Dendritic cell treated with granulocyte-macrophage colony-stimulating factor and Interleukin-4, amounts not matched to agents 40 ng/mL and 50 ng/mL, for 4 days (primary cell): ENCODE measurements around the gene HABP2.

Source experiments
- H3K27ac Mint-ChIP-seq: one replicate; pipeline ENCODE4 v1.8.0; 2022; ENCODE audit warnings: mild to moderate bottlenecking, mixed read lengths
- H3K27me3 Mint-ChIP-seq: one replicate; pipeline ENCODE4 v1.8.0; 2022; ENCODE audit warnings: mild to moderate bottlenecking, mixed read lengths
- H3K36me3 Mint-ChIP-seq: one replicate; pipeline ENCODE4 v1.8.0; 2022; ENCODE audit warnings: low read depth, mixed read lengths
- H3K4me1 Mint-ChIP-seq: one replicate; pipeline ENCODE4 v1.8.0; 2022; ENCODE audit warnings: low read depth, mixed read lengths
- H3K4me3 Mint-ChIP-seq: one replicate; pipeline ENCODE4 v1.8.0; 2022; ENCODE audit warnings: mild to moderate bottlenecking, moderate library complexity, mixed read lengths
- H3K9me3 Mint-ChIP-seq: one replicate; pipeline ENCODE4 v1.8.0; 2022; ENCODE audit warnings: mixed read lengths
- intact Hi-C: fragments of 100-400 bp; cut with micrococcal nuclease; formaldehyde crosslinking; loops from one replicate; pipeline ENCODE4 v1.15.0; 2022

Gene HABP2

DNA sequence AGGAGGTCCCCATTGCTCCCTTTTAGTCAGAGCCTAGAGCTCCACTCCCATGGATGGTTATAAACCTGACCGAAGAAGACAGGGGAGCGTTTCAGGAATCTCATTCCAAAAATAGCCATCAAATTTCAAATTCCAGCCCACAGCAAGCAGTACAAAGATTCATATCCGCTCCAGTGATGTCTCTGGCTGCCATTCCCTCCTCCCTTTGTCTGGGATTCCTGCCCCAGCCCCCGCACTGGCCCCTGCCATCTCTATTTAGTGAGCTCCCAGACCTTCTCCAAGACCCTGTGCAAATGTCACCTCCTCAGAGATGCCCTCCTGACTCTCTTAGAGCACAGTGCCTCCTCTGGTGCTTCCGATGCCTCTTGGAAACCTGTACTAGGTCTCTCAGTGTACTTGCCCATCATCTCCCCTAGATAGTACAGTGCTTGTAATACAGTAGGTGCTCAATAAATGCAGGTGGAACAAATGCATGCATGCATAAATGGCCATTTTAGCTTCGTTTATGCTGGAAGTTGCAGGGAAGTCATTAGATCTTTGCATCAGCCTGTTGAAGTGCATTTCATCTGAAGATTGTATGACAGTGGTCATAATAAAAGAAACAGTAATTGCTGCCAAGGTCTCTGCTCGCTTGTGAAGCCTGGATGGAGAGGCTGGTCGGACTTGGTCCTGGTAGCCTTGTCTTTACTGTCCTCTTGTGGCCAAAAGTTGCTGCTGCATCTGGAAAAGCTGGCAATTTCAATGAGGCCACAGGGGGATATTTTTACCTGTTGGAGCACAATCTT lies 32.0 kb upstream of the HABP2 start:
- Mint-ChIP-seq H3K9me3 (no peaks in the 10 kb centered on the region), H3K4me1 (no peaks in the 10 kb centered on the region), H3K36me3 (no peaks in the 10 kb centered on the region), H3K4me3 (no peak overlapping the region), H3K27ac (no peak overlapping the region), H3K27me3 (peaks cover 24% of the 10 kb centered on the region)
- intact Hi-C loops, result loop anchor here (5.0 kb wide), 3 partner anchors 41 to 959 kb away; no protein-coding TSS in a partner anchor

DNA sequence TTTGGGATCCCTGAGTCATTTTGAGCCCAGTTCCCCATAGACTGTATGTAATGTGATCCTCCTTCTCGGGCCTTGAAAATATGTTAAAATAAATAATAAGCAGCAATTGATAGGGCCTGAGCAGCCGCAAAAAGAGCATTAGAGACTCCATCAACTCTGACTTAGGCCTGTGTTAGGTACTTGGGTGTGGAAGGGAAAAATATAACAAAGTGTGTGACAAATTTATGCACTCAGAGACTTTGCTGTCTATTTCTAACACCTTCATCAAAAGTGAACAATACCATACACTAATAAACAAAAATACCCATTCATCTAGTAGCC lies 31.4 kb upstream of the HABP2 start:
- Mint-ChIP-seq H3K27ac (no peak overlapping the region), H3K9me3 (no peaks in the 10 kb centered on the region), H3K4me1 (no peaks in the 10 kb centered on the region), H3K27me3 (peaks cover 25% of the 10 kb centered on the region), H3K4me3 (no peak overlapping the region), H3K36me3 (no peaks in the 10 kb centered on the region)
- intact Hi-C loops, result loop anchor here (5.0 kb wide), 3 partner anchors 41 to 959 kb away; no protein-coding TSS in a partner anchor

DNA sequence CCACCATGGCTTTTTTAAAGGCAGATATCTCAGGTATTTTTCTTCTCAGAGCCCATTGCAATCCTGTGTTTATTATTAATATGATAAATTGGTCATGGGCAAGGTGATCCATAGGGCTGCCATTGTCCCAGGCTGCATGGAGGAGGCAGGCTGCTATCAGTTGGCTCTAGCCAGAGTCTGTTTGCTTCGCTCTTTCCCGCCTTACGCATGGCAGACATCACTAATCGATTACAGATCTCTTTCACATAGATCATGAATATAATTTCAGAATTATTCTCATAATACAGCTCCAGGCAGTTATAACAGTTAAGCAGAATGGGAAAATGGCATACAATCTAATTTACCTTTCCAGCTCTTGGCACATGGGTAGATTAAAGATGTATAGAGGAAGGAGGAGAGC lies 30.4 kb upstream of the HABP2 start:
- no peaks in the 10 kb centered on the region for H3K4me1 Mint-ChIP-seq
- no peak overlapping the region for H3K27ac Mint-ChIP-seq
- peaks cover 29% of the 10 kb centered on the region for H3K27me3 Mint-ChIP-seq
- intact Hi-C loops, result loop anchor here (5.0 kb wide), 3 partner anchors 40 to 960 kb away; no protein-coding TSS in a partner anchor
- no peak overlapping the region for H3K4me3 Mint-ChIP-seq
- H3K9me3 Mint-ChIP-seq, result no peaks in the 10 kb centered on the region
- H3K36me3 Mint-ChIP-seq, result no peaks in the 10 kb centered on the region

DNA sequence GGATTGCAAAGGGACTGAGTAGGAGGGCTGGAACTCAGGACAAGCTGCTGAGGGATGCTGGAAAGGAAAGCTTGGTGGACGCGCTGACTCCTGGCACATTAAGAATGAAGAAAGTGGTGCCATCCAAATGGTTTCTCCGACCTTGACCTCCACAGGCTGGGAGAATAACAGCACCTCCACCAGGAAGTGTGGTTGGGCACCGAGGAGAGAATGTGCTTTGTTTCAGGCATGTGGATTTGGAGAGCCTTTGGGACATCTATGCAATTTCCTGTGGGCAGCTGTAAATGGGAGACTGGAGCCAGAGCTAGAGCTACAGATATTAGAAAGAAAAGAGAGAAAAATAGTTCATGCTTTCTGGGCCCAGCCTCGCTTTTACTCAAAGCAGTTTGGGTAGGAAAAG lies 29.8 kb upstream of the HABP2 start:
- H3K4me3 Mint-ChIP-seq, result no peak overlapping the region
- no peaks in the 10 kb centered on the region for H3K36me3 Mint-ChIP-seq
- H3K9me3 Mint-ChIP-seq, result no peaks in the 10 kb centered on the region
- H3K27me3 Mint-ChIP-seq, result peaks cover 29% of the 10 kb centered on the region
- no peaks in the 10 kb centered on the region for H3K4me1 Mint-ChIP-seq
- intact Hi-C loops, result loop anchor here (5.0 kb wide), 3 partner anchors 39 to 961 kb away; no protein-coding TSS in a partner anchor
- no peak overlapping the region for H3K27ac Mint-ChIP-seq

DNA sequence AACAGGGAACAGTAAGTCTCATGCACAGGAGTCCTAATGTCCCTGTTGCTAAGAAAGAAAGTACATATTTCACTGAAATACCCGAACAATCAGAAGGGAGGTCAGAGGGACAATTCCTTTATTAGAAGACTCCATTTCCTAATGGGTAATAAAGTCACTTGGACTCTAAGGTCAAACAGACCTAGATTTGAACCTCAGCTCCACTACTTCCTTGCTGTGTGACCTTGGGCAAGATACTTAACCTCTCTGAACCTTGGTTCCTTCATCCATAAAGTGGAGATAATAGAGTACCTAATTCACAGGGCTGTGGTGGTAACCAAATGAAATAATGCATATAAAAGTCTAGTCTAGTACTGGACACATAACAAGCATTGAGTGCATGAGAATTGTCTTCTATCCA lies 29.2 kb upstream of the HABP2 start:
- Mint-ChIP-seq H3K36me3 (no peaks in the 10 kb centered on the region), H3K4me3 (no peak overlapping the region), H3K27ac (no peak overlapping the region), H3K9me3 (no peaks in the 10 kb centered on the region), H3K27me3 (peaks cover 29% of the 10 kb centered on the region), H3K4me1 (no peaks in the 10 kb centered on the region)
- intact Hi-C loops, result loop anchor here (5.0 kb wide), 3 partner anchors 39 to 961 kb away; no protein-coding TSS in a partner anchor

- H3K4me3 Mint-ChIP-seq, result no peak overlapping the region
- no peaks in the 10 kb centered on the region for H3K36me3 Mint-ChIP-seq
- H3K27ac Mint-ChIP-seq, result no peak overlapping the region
- H3K27me3 Mint-ChIP-seq, result peaks cover 31% of the 10 kb centered on the region
- intact Hi-C loops, result loop anchor here (5.0 kb wide), 3 partner anchors 38 to 962 kb away; no protein-coding TSS in a partner anchor
- no peaks in the 10 kb centered on the region for H3K4me1 Mint-ChIP-seq
- no peaks in the 10 kb centered on the region for H3K9me3 Mint-ChIP-seq
Observed at GRCh38 chr10:113524120-113524519, 28.7 kb upstream of the HABP2 start.

GRCh38 chr10:113524539-113525490 lies 28.0 kb upstream of the HABP2 start:
- intact Hi-C loops, result loop anchor here (5.0 kb wide), 3 partner anchors 37 to 963 kb away; no protein-coding TSS in a partner anchor
- no peaks in the 10 kb centered on the region for H3K9me3 Mint-ChIP-seq
- no peak overlapping the region for H3K4me3 Mint-ChIP-seq
- peaks cover 31% of the 10 kb centered on the region for H3K27me3 Mint-ChIP-seq
- no peak overlapping the region for H3K27ac Mint-ChIP-seq
- no peaks in the 10 kb centered on the region for H3K4me1 Mint-ChIP-seq
- H3K36me3 Mint-ChIP-seq, result no peaks in the 10 kb centered on the region

GRCh38 chr10:113525713-113526112 lies 27.1 kb upstream of the HABP2 start:
- H3K9me3 Mint-ChIP-seq, result no peaks in the 10 kb centered on the region

DNA sequence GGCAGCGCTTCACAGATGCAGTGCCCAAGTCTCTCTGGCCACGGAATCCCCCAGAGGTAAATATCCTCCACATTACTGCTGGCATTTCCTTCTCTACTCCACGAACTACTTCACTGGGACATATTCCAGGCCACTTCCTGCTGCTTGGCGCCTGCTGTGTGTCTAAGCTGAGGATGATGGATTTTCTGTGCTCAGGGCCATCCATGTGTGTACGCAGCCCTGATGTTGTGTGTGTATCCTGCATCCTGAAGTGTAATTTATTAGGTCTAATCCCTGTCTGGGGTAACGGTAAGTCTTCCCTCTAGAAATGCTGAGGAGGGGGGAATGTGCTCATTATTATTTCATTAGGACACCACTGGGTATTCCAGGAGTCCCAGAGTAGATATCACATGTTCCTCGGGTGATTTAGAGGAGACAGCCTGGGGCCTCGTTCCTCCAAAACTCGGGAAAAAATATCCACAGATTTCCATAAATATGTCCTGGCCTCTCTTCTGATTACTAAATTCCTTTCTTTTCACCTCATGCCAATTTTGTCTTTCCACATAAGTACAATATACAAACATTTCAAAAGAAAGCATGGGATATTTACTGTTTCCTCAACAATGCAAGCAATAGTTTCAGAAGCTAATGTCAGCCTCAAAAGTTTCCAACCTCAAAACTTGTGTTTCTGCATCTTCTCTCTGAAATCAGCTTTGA lies 25.5 kb upstream of the HABP2 start:
- no peaks in the 10 kb centered on the region for H3K9me3 Mint-ChIP-seq
- no peak overlapping the region for H3K4me3 Mint-ChIP-seq
- no peaks in the 10 kb centered on the region for H3K4me1 Mint-ChIP-seq
- no peak overlapping the region for H3K27ac Mint-ChIP-seq
- H3K27me3 Mint-ChIP-seq, result peaks cover 28% of the 10 kb centered on the region
- no peaks in the 10 kb centered on the region for H3K36me3 Mint-ChIP-seq
- intact Hi-C loops, result no loop called here

More at GRCh38 chr10:113525713-113526112, 27.1 kb upstream of the HABP2 start:
- Mint-ChIP-seq H3K4me3 (no peak overlapping the region), H3K4me1 (no peaks in the 10 kb centered on the region), H3K27me3 (peaks cover 32% of the 10 kb centered on the region), H3K27ac (no peak overlapping the region), H3K36me3 (no peaks in the 10 kb centered on the region)
- intact Hi-C loops, result no loop called here

GRCh38 chr10:113528876-113529275 lies 24.0 kb upstream of the HABP2 start:
- no peaks in the 10 kb centered on the region for H3K4me1 Mint-ChIP-seq
- no peak overlapping the region for H3K4me3 Mint-ChIP-seq
- intact Hi-C loops, result no loop called here
- H3K9me3 Mint-ChIP-seq, result no peaks in the 10 kb centered on the region
- H3K27me3 Mint-ChIP-seq, result peaks cover 28% of the 10 kb centered on the region
- H3K36me3 Mint-ChIP-seq, result no peaks in the 10 kb centered on the region
- H3K27ac Mint-ChIP-seq, result no peak overlapping the region

DNA sequence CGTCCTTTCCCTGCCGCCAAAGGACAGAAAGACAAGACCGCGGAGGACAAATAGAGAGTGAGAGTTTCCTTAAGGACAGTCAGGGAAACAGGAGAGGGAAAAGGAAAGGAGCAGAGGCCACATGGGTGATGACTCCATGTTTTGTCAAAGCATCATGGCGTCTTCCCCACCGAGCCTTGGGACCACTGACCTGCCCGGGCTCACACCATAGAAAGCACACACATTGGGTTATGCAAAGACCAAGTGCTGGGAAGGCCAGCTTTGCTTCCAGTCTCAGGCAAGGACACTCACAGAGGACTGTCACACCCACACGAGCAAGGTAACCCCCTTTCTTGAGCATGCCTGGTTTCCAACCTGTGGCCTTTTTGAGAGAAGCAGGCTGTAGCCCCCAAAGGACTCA lies 23.3 kb upstream of the HABP2 start:
- no peaks in the 10 kb centered on the region for H3K4me1 Mint-ChIP-seq
- no peaks in the 10 kb centered on the region for H3K36me3 Mint-ChIP-seq
- peaks cover 34% of the 10 kb centered on the region for H3K27me3 Mint-ChIP-seq
- H3K27ac Mint-ChIP-seq, result no peak overlapping the region
- H3K9me3 Mint-ChIP-seq, result no peaks in the 10 kb centered on the region
- intact Hi-C loops, result no loop called here
- no peak overlapping the region for H3K4me3 Mint-ChIP-seq

DNA sequence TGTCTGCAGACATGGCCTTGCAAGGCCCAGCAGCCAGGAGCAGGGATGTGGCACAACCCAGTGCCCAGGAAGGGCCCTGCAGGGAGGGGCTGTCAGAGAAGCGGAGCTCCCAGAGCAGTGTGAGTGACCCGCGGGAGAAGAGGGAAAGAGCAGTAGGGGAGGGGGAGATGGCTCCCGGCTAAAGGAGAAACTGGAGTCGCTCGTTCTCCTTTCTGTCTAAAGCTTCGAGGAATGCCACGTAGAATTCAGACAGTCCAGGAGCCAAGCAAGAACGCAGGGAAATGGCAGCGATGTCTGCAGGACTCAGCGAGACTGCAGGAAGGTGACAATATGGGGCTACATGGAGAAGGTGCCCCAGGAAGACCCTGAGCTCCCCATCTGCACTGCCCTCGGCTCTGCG lies 22.4 kb upstream of the HABP2 start:
- Mint-ChIP-seq H3K4me1 (no peaks in the 10 kb centered on the region), H3K36me3 (no peaks in the 10 kb centered on the region), H3K4me3 (no peak overlapping the region)

GRCh38 chr10:113532724-113533123 lies 20.1 kb upstream of the HABP2 start:
- Mint-ChIP-seq H3K27ac (no peak overlapping the region), H3K4me1 (no peaks in the 10 kb centered on the region)

More for the DNA sequence above, 22.4 kb upstream of the HABP2 start:
- H3K9me3 Mint-ChIP-seq, result no peaks in the 10 kb centered on the region
- intact Hi-C loops, result no loop called here
- H3K27ac Mint-ChIP-seq, result no peak overlapping the region
- peaks cover 28% of the 10 kb centered on the region for H3K27me3 Mint-ChIP-seq

More at GRCh38 chr10:113532724-113533123, 20.1 kb upstream of the HABP2 start:
- Mint-ChIP-seq H3K36me3 (no peaks in the 10 kb centered on the region), H3K27me3 (peaks cover 25% of the 10 kb centered on the region), H3K4me3 (no peak overlapping the region), H3K9me3 (no peaks in the 10 kb centered on the region)
- intact Hi-C loops, result no loop called here
